Non-pigmented ciliary epithelial cell (primary cell): ENCODE results near the gene THBS2.
"Not testable (repeated sequence)": the region's sequence is repeated elsewhere in the genome, so short reads cannot be mapped to it uniquely, and the experiment has no call there.

Experiments
- DNase-seq: peaks from one replicate; pipeline ENCODE4 v3.0.0-alpha.2; 2010; ENCODE audit warnings: low read depth

The THBS2 gene

GRCh38 chr6:169253337-169254238, at the start of gene THBS2:
TSS of gene THBS2 (minus strand) at chr6:169253846. CDS start at chr6:169250784, 3,062 bp downstream.
- peak; percentile 81 for DNase-seq

- no peak for DNase-seq
Measured at GRCh38 chr6:169302716-169303115, 49.1 kb upstream of the THBS2 start.

- DNase-seq: no peak
Measured at GRCh38 chr6:169302255-169302654, 48.6 kb upstream of the THBS2 start.

- DNase-seq: no peak
Measured at GRCh38 chr6:169300916-169301315, 47.3 kb upstream of the THBS2 start.

DNA sequence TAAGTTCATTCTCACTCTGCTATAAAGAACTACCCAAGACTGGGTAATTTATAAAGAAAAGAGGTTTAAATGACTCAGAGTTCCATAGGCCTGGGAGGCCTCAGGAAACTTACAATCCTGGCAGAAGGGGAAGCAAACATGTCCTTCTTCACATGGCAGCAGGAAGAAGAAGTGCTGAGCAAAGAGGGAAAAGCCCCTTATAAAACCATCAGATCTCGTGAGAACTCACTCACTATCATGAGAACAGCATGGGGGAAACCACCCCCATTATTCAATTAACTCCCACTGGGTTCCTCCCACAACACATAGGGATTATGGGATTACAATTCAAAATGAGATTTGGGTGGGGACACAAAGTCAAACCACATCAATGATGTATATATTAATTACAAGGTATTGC, 45.0 kb upstream of the THBS2 start:
- DNase-seq: not testable (repeated sequence)

- no peak for DNase-seq
Measured at GRCh38 chr6:169296622-169297021, 43.0 kb upstream of the THBS2 start.

- DNase-seq: no peak
Measured at GRCh38 chr6:169296170-169296569, 42.5 kb upstream of the THBS2 start.

DNA sequence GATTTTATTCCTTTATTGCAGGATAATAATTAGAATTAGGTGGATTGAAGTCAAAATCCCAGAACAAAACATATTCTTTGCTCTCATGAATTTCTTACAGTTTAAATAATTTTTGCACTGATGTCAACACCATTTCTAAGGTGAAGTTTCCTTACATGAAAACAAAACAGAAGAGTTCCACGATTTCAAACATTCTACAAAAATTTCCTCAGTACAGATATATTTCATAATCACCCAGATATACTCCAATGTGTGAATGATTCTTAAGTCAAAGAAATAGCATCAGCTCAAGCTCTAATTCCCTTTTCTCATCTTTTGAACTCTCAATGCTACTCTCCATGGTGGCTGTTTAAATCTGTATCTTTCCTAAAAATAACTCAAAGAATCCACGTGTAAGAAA, 39.5 kb upstream of the THBS2 start:
- DNase-seq: no peak

- peak; percentile 80 for DNase-seq
Measured at GRCh38 chr6:169292338-169293124, 38.9 kb upstream of the THBS2 start.

DNA sequence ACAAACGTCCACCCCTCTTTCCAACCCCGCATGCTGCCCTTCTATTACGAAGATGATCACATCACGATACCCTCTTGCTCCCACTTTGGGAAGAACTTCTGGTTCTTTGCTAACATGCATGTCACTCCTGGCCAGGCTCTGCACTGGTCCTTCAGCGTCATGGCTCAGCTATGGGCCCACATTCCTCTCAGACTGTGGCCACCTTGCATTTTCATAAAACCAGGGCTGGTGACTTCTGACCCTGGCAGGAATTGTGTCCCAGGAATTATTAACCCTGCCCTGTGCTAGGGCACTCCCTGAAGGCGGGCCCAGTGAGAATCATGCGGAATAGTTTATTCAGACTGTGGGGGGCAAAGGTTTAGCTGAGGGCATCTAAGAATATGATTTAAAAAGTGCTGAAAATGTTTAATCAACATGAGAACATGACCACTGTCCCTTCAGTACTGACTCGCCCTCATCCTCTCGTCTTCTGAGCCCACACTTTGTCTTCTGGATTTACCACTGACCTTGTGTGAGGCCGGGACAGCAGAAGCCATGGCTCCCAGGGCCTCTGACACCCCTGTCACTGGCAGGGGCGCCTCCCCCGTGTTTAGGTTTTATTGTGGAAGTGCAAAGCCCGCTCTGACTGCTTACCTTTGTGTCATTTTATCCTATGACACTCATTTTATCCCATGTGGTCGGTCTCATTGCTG, 38.1 kb upstream of the THBS2 start:
- DNase-seq: no peak

DNA sequence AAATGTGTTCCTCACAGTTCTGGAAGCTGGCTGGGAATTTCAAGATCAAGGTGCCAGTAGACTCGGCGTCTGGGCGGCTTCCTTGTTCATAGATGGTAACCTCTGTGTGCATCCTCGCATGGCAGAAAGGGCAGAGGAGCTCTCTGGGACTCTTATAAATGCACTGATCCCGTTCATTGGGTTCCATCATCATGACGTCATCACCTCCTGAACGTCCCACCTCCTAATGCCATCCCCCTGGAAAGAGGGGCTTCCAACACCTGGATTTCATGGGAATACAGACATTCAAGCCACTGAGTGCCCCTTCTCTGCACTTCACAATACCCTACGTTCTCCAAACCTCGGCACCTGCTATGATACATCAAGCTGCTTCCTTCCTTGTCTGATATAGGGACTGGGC, 37.5 kb upstream of the THBS2 start:
- no peak for DNase-seq

DNA sequence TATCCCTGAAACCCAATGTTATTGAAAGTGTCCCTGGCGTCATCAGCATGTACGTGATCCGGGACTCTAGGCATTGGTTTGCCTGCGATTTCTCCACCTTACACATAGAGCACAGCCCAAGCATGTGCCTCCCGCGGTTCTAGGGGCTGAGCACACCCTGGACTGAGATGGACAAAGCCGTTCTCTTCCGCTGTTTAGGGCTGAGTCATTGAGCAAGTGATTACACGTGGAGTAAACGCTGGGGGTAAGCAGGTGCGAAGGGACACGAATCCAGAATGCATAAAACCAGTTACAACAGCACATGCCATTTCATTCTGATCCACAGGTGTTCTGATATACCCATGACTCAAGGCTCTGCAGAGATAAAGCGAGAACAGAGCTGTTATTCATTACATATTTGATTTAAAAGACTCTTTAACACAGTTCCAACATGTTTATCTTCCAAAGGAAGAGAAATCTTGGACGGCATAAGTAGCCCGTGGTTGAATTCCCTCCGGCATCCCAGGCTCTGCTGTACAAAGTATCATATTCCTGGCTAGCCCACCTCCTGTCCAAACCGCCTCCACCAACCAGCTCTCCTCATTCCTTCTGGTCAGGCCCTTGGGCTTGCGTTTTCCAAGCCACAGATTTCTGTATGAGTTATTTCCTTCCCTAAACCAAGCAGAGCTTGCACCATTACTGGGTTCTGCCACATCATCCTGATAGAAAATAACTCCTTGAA, 36.1 kb upstream of the THBS2 start:
- no peak for DNase-seq

DNA sequence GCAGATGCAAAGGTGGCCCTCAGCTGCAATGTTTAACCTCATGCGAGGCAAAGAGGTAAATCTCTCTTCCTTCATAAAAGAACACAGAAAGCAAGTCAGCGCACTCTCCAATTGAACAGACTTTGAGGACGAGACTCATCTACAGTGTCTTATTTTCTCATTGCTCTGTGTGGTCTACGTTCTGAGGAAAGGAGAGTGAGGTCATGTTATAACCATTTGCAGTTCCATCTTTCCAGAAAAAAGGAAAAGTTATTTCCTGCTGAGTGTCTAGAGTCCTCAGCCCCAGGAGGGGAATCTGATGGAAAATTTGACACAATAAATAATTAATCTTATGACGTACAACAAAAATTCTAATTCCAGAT, 35.6 kb upstream of the THBS2 start:
- DNase-seq: no peak

GRCh38 chr6:169288591-169288990, 34.9 kb upstream of the THBS2 start:
- no peak for DNase-seq

DNA sequence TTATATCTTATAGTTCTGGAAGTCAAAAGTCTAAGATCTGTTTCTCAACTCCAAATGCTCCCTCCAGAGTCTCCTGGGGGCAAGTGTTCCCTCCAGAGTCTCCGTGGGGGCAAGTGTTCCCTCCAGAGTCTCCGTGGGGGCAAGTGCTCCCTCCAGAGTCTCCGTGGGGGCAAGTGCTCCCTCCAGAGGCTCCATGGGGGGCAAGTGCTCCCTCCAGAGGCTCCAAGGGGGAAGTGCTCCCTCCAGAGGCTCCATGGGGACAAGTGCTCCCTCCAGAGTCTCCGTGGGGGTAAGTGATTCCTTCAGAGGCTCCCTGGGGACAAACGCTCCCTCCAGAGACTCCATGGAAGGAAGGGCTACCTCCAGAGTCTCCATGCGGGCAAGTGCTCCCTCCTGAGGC, 34.0 kb upstream of the THBS2 start:
- DNase-seq: no peak

- DNase-seq: no peak
Measured at GRCh38 chr6:169286961-169287360, 33.3 kb upstream of the THBS2 start.

GRCh38 chr6:169285165-169285564, 31.5 kb upstream of the THBS2 start:
- DNase-seq: no peak

- DNase-seq: no peak
Measured at GRCh38 chr6:169283924-169284323, 30.3 kb upstream of the THBS2 start.

- DNase-seq: no peak
Measured at GRCh38 chr6:169282043-169282442, 28.4 kb upstream of the THBS2 start.

GRCh38 chr6:169277619-169278018, 24.0 kb upstream of the THBS2 start:
- no peak for DNase-seq

- no peak for DNase-seq
Measured at GRCh38 chr6:169274781-169275180, 21.1 kb upstream of the THBS2 start.

- no peak for DNase-seq
Measured at GRCh38 chr6:169273511-169273910, 19.9 kb upstream of the THBS2 start.
